Measurements from ENCODE around the gene CAMK4.

DNA sequence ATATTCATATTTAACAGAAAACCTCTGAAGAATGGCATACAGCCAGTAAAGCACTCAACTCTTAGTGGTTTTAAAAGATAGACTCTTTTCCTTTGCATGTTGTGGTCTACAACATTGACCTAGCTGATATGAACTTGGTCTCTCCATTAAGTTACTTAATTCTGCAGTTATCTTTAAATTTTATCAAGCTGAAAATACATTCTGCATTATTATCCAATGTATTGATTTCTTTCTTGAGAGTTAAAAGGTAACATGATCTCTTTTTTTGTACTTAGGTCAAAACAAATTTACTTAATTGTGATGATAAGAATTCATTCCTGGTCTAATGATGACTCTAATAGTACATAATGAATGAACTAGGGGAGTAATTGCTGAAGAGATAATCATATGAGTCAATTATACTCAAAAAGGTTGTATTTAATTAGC lies 155.2 kb downstream of the CAMK4 start:
- TF ChIP-seq, protein P1, sequence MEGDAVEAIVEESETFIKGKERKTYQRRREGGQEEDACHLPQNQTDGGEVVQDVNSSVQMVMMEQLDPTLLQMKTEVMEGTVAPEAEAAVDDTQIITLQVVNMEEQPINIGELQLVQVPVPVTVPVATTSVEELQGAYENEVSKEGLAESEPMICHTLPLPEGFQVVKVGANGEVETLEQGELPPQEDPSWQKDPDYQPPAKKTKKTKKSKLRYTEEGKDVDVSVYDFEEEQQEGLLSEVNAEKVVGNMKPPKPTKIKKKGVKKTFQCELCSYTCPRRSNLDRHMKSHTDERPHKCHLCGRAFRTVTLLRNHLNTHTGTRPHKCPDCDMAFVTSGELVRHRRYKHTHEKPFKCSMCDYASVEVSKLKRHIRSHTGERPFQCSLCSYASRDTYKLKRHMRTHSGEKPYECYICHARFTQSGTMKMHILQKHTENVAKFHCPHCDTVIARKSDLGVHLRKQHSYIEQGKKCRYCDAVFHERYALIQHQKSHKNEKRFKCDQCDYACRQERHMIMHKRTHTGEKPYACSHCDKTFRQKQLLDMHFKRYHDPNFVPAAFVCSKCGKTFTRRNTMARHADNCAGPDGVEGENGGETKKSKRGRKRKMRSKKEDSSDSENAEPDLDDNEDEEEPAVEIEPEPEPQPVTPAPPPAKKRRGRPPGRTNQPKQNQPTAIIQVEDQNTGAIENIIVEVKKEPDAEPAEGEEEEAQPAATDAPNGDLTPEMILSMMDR (IDR thresholded peaks at IDR 0.05) = no peak
- TF ChIP-seq POLR2A (IDR thresholded peaks at IDR 0.05) = no peak
